SU-DHL-6 (cell line): ENCODE results near the gene CCDC85A.

Source experiments
- H2AFZ ChIP-seq: fragments of 200-600 bp; sonication (generic); 2 replicates; pipeline ENCODE4 v1.6.1; 2014; ENCODE audit warnings: low read depth, mild to moderate bottlenecking, moderate library complexity, mixed read lengths, antibody characterized with exemption, low read length; ENCODE audit not compliant: severe bottlenecking
- H3F3A ChIP-seq: fragments of 200-600 bp; shearing (Covaris generic); 2 replicates; pipeline ENCODE4 v1.6.0; 2016; ENCODE audit warnings: antibody characterized with exemption, mild to moderate bottlenecking; ENCODE audit not compliant: insufficient read depth
- H3K27ac ChIP-seq: fragments of 200-600 bp; sonication (generic); 2 replicates; pipeline ENCODE4 v1.5.1; 2016; ENCODE audit warnings: low read depth, mild to moderate bottlenecking, low read length, moderate library complexity, mixed read lengths
- H3K27me3 ChIP-seq: fragments of 200-600 bp; sonication (generic), shearing (Covaris generic); 2 replicates; pipeline ENCODE4 v1.6.0; 2014; ENCODE audit warnings: mild to moderate bottlenecking, low read length
- H3K36me3 ChIP-seq: fragments of 200-600 bp; sonication (generic); 2 replicates; pipeline ENCODE4 v1.6.1; 2014; ENCODE audit warnings: mild to moderate bottlenecking, low read length, mixed read lengths
- H3K4me2 ChIP-seq: fragments of 300-600, 200-600 bp; shearing (Covaris generic), sonication (generic); 2 replicates; pipeline ENCODE4 v1.6.0; 2014; ENCODE audit warnings: low read length, low read depth, mild to moderate bottlenecking; ENCODE audit not compliant: poor library complexity, severe bottlenecking
- H3K4me3 ChIP-seq: fragments of 200-600 bp; sonication (generic); 2 replicates; pipeline ENCODE4 v1.5.1; 2014; ENCODE audit warnings: antibody characterized with exemption, low read length, mild to moderate bottlenecking, mixed read lengths; ENCODE audit not compliant: insufficient read depth, poor library complexity, severe bottlenecking
- H3K79me2 ChIP-seq: fragments of 200-600 bp; sonication (generic); 2 replicates; pipeline ENCODE4 v1.6.1; 2014; ENCODE audit warnings: mild to moderate bottlenecking, low read length, moderate library complexity; ENCODE audit not compliant: insufficient read depth
- H3K9ac ChIP-seq: fragments of 200-600 bp; sonication (generic); 2 replicates; pipeline ENCODE4 v1.7.0; 2014; ENCODE audit warnings: mild to moderate bottlenecking, low read length
- H3K9me2 ChIP-seq: fragments of 200-600 bp; sonication (generic); replicated peaks from 2 replicates; pipeline ENCODE4 v1.6.1; 2014; ENCODE audit warnings: low read length; ENCODE audit not compliant: insufficient read depth
- H3K9me3 ChIP-seq: fragments of 200-600 bp; sonication (generic); 2 replicates; pipeline ENCODE4 v1.6.1; 2014; ENCODE audit warnings: low read length, mixed read lengths; ENCODE audit not compliant: insufficient read depth
- H4K20me1 ChIP-seq: fragments of 200-600 bp; sonication (generic); 2 replicates; pipeline ENCODE4 v1.6.1; 2014; ENCODE audit warnings: low read depth, mild to moderate bottlenecking, antibody characterized with exemption, low read length, moderate library complexity, mixed read lengths
- EZH2phosphoT487 ChIP-seq: fragments of 200-600 bp; sonication (generic), shearing (Covaris generic); conservative IDR thresholded peaks from 2 replicates; pipeline ENCODE4 v1.6.1; 2018; ENCODE audit warnings: mild to moderate bottlenecking, antibody characterized with exemption, low read length, moderate library complexity, mixed read lengths
- TF ChIP-seq, protein P1 (sequence below): fragments of 200-600 bp; sonication (generic); IDR thresholded peaks from one replicate; pipeline ENCODE4 v1.5.1; 2017; ENCODE audit warnings: antibody characterized with exemption, mild to moderate bottlenecking, low read length, moderate library complexity; ENCODE audit not compliant: insufficient read depth, poor library complexity, severe bottlenecking

Gene CCDC85A

DNA sequence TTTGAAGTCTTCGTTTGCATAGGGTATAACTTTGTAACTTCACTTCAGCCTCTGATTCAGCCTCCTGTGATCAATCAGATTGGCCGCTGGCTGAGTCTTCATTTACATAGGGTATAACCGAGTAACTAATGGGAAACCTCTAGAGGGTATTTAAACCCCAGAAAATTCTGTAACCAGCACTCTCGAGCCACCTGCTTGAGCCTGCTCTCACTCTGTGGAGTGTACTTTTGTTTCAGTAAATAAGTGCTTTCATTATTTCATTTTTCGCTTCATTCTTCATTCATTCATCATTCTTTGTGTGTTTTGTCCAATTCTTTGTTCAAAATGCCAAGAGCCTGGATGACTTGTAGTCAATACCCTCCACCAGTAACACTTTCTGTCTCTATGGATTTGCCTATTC, 56.4 kb downstream of the CCDC85A start:
- H3K27me3 ChIP-seq: no peaks in the 10 kb centered on the region; the same call in 1 of the 2 replicates
- no peak overlapping the region for H3K4me2 ChIP-seq
- no peak overlapping the region for H3K4me3 ChIP-seq
- TF ChIP-seq, protein P1, sequence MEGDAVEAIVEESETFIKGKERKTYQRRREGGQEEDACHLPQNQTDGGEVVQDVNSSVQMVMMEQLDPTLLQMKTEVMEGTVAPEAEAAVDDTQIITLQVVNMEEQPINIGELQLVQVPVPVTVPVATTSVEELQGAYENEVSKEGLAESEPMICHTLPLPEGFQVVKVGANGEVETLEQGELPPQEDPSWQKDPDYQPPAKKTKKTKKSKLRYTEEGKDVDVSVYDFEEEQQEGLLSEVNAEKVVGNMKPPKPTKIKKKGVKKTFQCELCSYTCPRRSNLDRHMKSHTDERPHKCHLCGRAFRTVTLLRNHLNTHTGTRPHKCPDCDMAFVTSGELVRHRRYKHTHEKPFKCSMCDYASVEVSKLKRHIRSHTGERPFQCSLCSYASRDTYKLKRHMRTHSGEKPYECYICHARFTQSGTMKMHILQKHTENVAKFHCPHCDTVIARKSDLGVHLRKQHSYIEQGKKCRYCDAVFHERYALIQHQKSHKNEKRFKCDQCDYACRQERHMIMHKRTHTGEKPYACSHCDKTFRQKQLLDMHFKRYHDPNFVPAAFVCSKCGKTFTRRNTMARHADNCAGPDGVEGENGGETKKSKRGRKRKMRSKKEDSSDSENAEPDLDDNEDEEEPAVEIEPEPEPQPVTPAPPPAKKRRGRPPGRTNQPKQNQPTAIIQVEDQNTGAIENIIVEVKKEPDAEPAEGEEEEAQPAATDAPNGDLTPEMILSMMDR: no peak
- no peak for TF ChIP-seq EZH2phosphoT487
- H2AFZ ChIP-seq: no peak overlapping the region
- no peaks in the 10 kb centered on the region for H3K9me3 ChIP-seq
- H3K36me3 ChIP-seq: no peaks in the 10 kb centered on the region
- H3F3A ChIP-seq: no peaks in the 10 kb centered on the region
- H3K79me2 ChIP-seq: no peaks in the 10 kb centered on the region
- H3K9me2 ChIP-seq: no peaks in the 10 kb centered on the region
- H3K9ac ChIP-seq: no peak overlapping the region
- no peak overlapping the region for H3K27ac ChIP-seq
- no peaks in the 10 kb centered on the region for H4K20me1 ChIP-seq

DNA sequence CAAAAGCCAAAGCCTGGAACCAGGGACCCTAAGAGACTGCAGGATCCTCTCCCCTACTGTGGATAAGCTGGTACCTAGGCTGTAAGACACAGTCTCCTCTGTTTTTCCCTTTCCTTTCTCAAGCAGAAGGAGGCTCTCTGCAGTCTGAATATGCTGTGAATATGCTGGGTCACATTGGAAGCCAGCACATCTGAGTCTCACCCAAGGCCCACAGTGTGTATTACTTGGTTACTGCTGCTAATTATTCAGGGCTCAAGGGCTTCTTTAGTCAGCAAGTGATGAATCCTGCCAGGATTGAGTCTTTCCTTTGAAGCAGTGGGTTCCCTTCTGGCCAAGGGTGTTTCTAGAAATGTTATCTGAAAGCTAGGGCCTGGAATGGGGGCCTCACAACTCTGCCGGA, 60.7 kb downstream of the CCDC85A start:
- Histone ChIP-seq H3K9me3 (no peaks in the 10 kb centered on the region), H2AFZ (no peak overlapping the region), H3K79me2 (no peaks in the 10 kb centered on the region), H3K27ac (no peak overlapping the region), H3K4me3 (no peak overlapping the region), H4K20me1 (no peaks in the 10 kb centered on the region), H3K9ac (no peak overlapping the region), H3K9me2 (no peaks in the 10 kb centered on the region), H3K36me3 (no peaks in the 10 kb centered on the region), H3F3A (no peaks in the 10 kb centered on the region), H3K27me3 (no peaks in the 10 kb centered on the region), H3K4me2 (no peak overlapping the region)
- no peak for TF ChIP-seq EZH2phosphoT487
- TF ChIP-seq, protein P1: no peak

DNA sequence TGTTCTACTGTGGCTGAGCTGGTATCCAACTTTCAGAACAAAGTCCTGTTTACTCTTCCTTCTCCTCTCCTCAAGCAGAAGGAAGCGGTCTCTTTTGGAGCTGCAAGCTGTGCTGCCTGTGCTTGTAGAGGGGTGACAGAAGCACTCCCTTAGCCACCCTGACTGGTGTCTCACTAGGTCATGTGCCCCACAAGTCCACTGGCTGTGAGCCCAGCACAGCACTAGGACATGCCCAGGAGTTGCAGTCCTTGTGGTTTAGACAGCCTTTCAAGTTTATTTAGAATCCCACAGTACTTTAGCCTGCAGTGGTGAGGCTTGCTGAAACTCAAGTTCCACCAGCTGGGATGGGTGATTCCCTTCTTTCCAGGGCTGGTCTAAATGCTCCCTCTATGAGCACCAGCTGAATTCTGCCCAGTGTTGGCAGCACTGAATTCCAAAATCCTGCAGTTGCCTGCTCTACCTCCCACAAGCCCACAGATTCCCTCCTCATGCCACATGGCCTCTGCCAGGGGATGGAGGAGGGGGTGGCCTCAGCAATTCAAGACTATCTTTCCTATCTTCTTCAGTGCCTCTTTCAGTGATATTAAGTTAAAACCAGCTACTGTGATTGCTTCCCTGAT, 61.2 kb downstream of the CCDC85A start:
- H2AFZ ChIP-seq: no peak overlapping the region
- H3K4me3 ChIP-seq: no peak overlapping the region
- no peak overlapping the region for H3K27ac ChIP-seq
- no peaks in the 10 kb centered on the region for H3K9me3 ChIP-seq
- H3K9ac ChIP-seq: no peak overlapping the region
- TF ChIP-seq EZH2phosphoT487: no peak
- TF ChIP-seq, protein P1: no peak
- H3F3A ChIP-seq: no peaks in the 10 kb centered on the region
- no peaks in the 10 kb centered on the region for H3K27me3 ChIP-seq
- no peaks in the 10 kb centered on the region for H3K79me2 ChIP-seq
- no peaks in the 10 kb centered on the region for H4K20me1 ChIP-seq
- H3K9me2 ChIP-seq: no peaks in the 10 kb centered on the region
- no peak overlapping the region for H3K4me2 ChIP-seq
- no peaks in the 10 kb centered on the region for H3K36me3 ChIP-seq
